SK-N-SH (cell line): ENCODE data around the gene LNX2. TPM values are rescaled to one million over a fixed set of nuclear protein-coding genes. Genes with fewer than 3 reads are reported as not detected.
A peak's percentile ranks its signal among the peaks of the same experiment; 100 is the strongest.

Source experiments
- CTCF ChIA-PET: fragments of 300-600, 350-600 bp; formaldehyde crosslinking; extraction: SDS; loops from one replicate; lab custom pipeline; 2021; lab: Yijun Ruan, JAX
- POLR2A ChIA-PET: fragments of 350-600 bp; sonication (Branson Sonifier 250); formaldehyde crosslinking; extraction: SDS; loops from one replicate; lab custom pipeline; 2020; ENCODE audit warnings: antibody characterized with exemption, inconsistent platforms; lab: Yijun Ruan, JAX
- DNase-seq: peaks from one replicate; pipeline ENCODE4 v3.0.0; 2012
- H2AFZ ChIP-seq: fragments of 200-600 bp; sonication (generic); 2 replicates; pipeline ENCODE4 v1.8.1; 2016; ENCODE audit warnings: antibody characterized with exemption, mild to moderate bottlenecking, low read depth
- H3F3A ChIP-seq: fragments of 200-600 bp; sonication (generic); replicated peaks from 2 replicates; pipeline ENCODE3; 2016; ENCODE audit warnings: antibody characterized with exemption, mild to moderate bottlenecking; ENCODE audit not compliant: insufficient read depth
- H3K27ac ChIP-seq, 2 experiments: fragments of 200-500 bp in 1 of 2; fragments of 200-600 bp in 1 of 2; sonication (Bioruptor generic) in 1 of 2; sonication (generic), shearing (Covaris generic) in 1 of 2; 2 replicates each; pipeline versions ENCODE4 v1.5.1 to v1.6.1; 2014 to 2016; ENCODE audit warnings: low read depth in 2 of 2, inconsistent platforms in 1 of 2, low read length in 1 of 2, mild to moderate bottlenecking in 1 of 2, mixed read lengths in 1 of 2
- H3K27me3 ChIP-seq: fragments of 200-600 bp; sonication (generic), shearing (Covaris generic); 2 replicates; pipeline ENCODE4 v1.6.1; 2016; ENCODE audit warnings: mixed run types; ENCODE audit not compliant: insufficient read depth
- H3K36me3 ChIP-seq, 2 experiments: fragments of 200-500 bp in 1 of 2; fragments of 200-600 bp in 1 of 2; sonication (Bioruptor generic) in 1 of 2; sonication (generic) in 1 of 2; replicated peaks in 1 of 2; 2 replicates each; pipeline versions ENCODE3 to v1.5.1; 2014 to 2016; ENCODE audit warnings: low read length in 1 of 2, mild to moderate bottlenecking in 1 of 2; ENCODE audit not compliant: insufficient read depth in 2 of 2, control insufficient read depth in 1 of 2
- H3K4me1 ChIP-seq, 2 experiments: fragments of 200-500 bp in 1 of 2; fragments of 200-600 bp in 1 of 2; sonication (Bioruptor generic) in 1 of 2; sonication (generic), shearing (Covaris generic) in 1 of 2; 2 replicates each; pipeline versions ENCODE4 v1.5.1 to v1.6.1; 2014 to 2016; ENCODE audit warnings: low read depth in 1 of 2, low read length in 1 of 2, mixed run types in 1 of 2; ENCODE audit not compliant: insufficient read depth in 2 of 2, control insufficient read depth in 1 of 2
- H3K4me2 ChIP-seq: fragments of 200-600 bp; sonication (generic), shearing (Covaris generic); 2 replicates; pipeline ENCODE4 v1.6.1; 2017; ENCODE audit warnings: mixed run types
- H3K4me3 ChIP-seq, 2 experiments: fragments of 200-500 bp in 1 of 2; fragments of 200-600 bp in 1 of 2; sonication (Bioruptor generic) in 1 of 2; sonication (generic), shearing (Covaris generic) in 1 of 2; 2 replicates each; pipeline versions ENCODE4 v1.5.1 to v1.8.1; 2014 to 2016; ENCODE audit warnings: low read depth in 2 of 2, inconsistent platforms in 1 of 2, low read length in 1 of 2, mild to moderate bottlenecking in 1 of 2, mixed read lengths in 1 of 2, moderate library complexity in 1 of 2
- H3K79me2 ChIP-seq: fragments of 200-600 bp; sonication (generic); 2 replicates; pipeline ENCODE4 v1.8.1; 2017; ENCODE audit warnings: mild to moderate bottlenecking; ENCODE audit not compliant: insufficient read depth
- H3K9ac ChIP-seq: fragments of 200-600 bp; sonication (generic); 2 replicates; pipeline ENCODE4 v1.6.1; 2017; ENCODE audit warnings: mixed run types
- H3K9me2 ChIP-seq: fragments of 200-600 bp; sonication (generic); 2 replicates; pipeline ENCODE4 v1.6.1; 2017; ENCODE audit warnings: mixed run types
- H3K9me3 ChIP-seq: fragments of 200-600 bp; sonication (generic); 2 replicates; pipeline ENCODE4 v1.6.1; 2017; ENCODE audit warnings: mixed run types, mild to moderate bottlenecking, moderate library complexity
- H4K20me1 ChIP-seq: fragments of 200-600 bp; sonication (generic); 2 replicates; pipeline ENCODE4 v1.6.1; 2017; ENCODE audit warnings: mild to moderate bottlenecking, mixed run types; ENCODE audit not compliant: insufficient read depth
- CTCF ChIP-seq: fragments of 200-600 bp; sonication (generic); IDR thresholded peaks from 2 replicates; pipeline ENCODE4 v1.6.1; 2017; ENCODE audit warnings: antibody characterized with exemption, mild to moderate bottlenecking, moderate library complexity
- EP300 ChIP-seq, 2 experiments: IDR thresholded peaks; 2 replicates each; pipeline versions ENCODE4 v1.4.0 to v1.6.1; 2012; ENCODE audit warnings: borderline replicate concordance in 1 of 2, low read depth in 1 of 2, low read length in 1 of 2
- FOXJ3 ChIP-seq: sonication (generic); formaldehyde crosslinking; IDR thresholded peaks from 2 replicates; pipeline ENCODE4 v1.5.1; 2020; ENCODE audit warnings: mild to moderate bottlenecking, missing genetic modification reagents
- IRF3 ChIP-seq: fragments of 150-350 bp; IDR thresholded peaks from 2 replicates; pipeline ENCODE4 v1.6.1; 2016; ENCODE audit warnings: mild to moderate bottlenecking, low read depth, low read length
- JUND ChIP-seq: IDR thresholded peaks from 2 replicates; pipeline ENCODE4 v1.4.0; 2012
- MAX ChIP-seq: IDR thresholded peaks from 2 replicates; pipeline ENCODE4 v1.4.0; 2012; ENCODE audit warnings: low read depth
- MEF2A ChIP-seq: IDR thresholded peaks from 2 replicates; pipeline ENCODE4 v1.4.0; 2012; ENCODE audit warnings: low read depth, borderline replicate concordance
- RAD21 ChIP-seq: IDR thresholded peaks from 2 replicates; pipeline ENCODE4 v1.6.1; 2012; ENCODE audit warnings: mild to moderate bottlenecking, low read length
- REST ChIP-seq: IDR thresholded peaks from 2 replicates; pipeline ENCODE4 v1.6.1; 2012; ENCODE audit warnings: mild to moderate bottlenecking, low read depth, low read length, moderate library complexity
- RXRA ChIP-seq: IDR thresholded peaks from 2 replicates; pipeline ENCODE4 v1.4.0; 2012; ENCODE audit warnings: low read depth, mild to moderate bottlenecking, borderline replicate concordance
- SIN3A ChIP-seq: IDR thresholded peaks from 2 replicates; pipeline ENCODE4 v1.6.1; 2012; ENCODE audit warnings: low read depth, mild to moderate bottlenecking, low read length, moderate library complexity, borderline replicate concordance
- SMC3 ChIP-seq: IDR thresholded peaks from 2 replicates; pipeline ENCODE4 v1.6.1; 2012; ENCODE audit warnings: low read depth, low read length, improper control_type of control experiment
- TEAD4 ChIP-seq: IDR thresholded peaks from 2 replicates; pipeline ENCODE4 v1.4.0; 2012; ENCODE audit warnings: mild to moderate bottlenecking, borderline replicate concordance; ENCODE audit not compliant: insufficient read depth
- USF2 ChIP-seq: fragments of 150-350 bp; IDR thresholded peaks from 2 replicates; pipeline ENCODE4 v1.6.1; 2017; ENCODE audit warnings: antibody characterized with exemption, low read length, low read depth, borderline replicate concordance
- WGBS: methylation state at CpG from one replicate; pipeline ENCODE4 v1.1.6; 2017; ENCODE audit warnings: low lambda C conversion rate; 5-methylcytosine and 5-hydroxymethylcytosine counted together
- polyA plus RNA-seq, 3 experiments: library from polyadenylated mRNA; depleted of rRNA; stranded (reverse); fragments of >200 nt; gene quantifications; 2 replicates each; pipeline ENCODE4 v1.2.3, GENCODE V29; 2012

The LNX2 gene
- polyA plus RNA-seq, 1 of the 3 experiments (the other 2 are of a cell fraction): 3.7 TPM

- no peak for TF ChIP-seq REST
- TF ChIP-seq JUND: no peak
- TF ChIP-seq IRF3: no peak
- TF ChIP-seq USF2: no peak
Observed at GRCh38 chr13:27504128-27504867, 116.0 kb downstream of the LNX2 start (continued).

- 6% methylated on average over 13 of the region's 13 CpGs for WGBS
- no peak for TF ChIP-seq TEAD4
- TF ChIP-seq SMC3: no peak
- no peak for TF ChIP-seq FOXJ3 (CRISPR knock-in tag)
- TF ChIP-seq MAX: no peak
- TF ChIP-seq REST: no peak
- no peak for TF ChIP-seq RXRA
- TF ChIP-seq EP300 (IDR thresholded peaks at IDR 0.05; ENCODE audit: borderline replicate concordance in 1 of 2, low read depth in 1 of 2, low read length in 1 of 2): no peak
- no peak for TF ChIP-seq RAD21
- no peak for TF ChIP-seq SIN3A
- TF ChIP-seq MEF2A: no peak
- TF ChIP-seq CTCF: no peak
- TF ChIP-seq USF2: no peak
Observed at GRCh38 chr13:27500806-27501534, 119.4 kb downstream of the LNX2 start.

More at GRCh38 chr13:27500806-27501534, 119.4 kb downstream of the LNX2 start:
- H3K9ac ChIP-seq: no peak overlapping the region
- no peak overlapping the region for H3K4me2 ChIP-seq
- H3K27ac ChIP-seq: no peak overlapping the region
- ChIA-PET CTCF (interaction anchor here (1.6 kb wide), 1 partner anchor 32 kb away, joined by 4 read pairs; no protein-coding TSS in a partner anchor), POLR2A (no interaction called here)
- H3K9me3 ChIP-seq: no peaks in the 10 kb centered on the region
- H2AFZ ChIP-seq: no peak overlapping the region
- H3K27me3 ChIP-seq: peaks cover 33% of the 10 kb centered on the region; the same call in 1 of the 2 replicates
- H3F3A ChIP-seq: no peaks in the 10 kb centered on the region
- H3K4me3 ChIP-seq: peak overlapping the region in 1 of 2 experiments; percentile 12; a peak in 1 of 4 replicates
- no peaks in the 10 kb centered on the region for H3K79me2 ChIP-seq
- H3K9me2 ChIP-seq: no peaks in the 10 kb centered on the region
- H4K20me1 ChIP-seq: no peaks in the 10 kb centered on the region
- no peaks in the 10 kb centered on the region for H3K36me3 ChIP-seq
- no peak for DNase-seq
- no peaks in the 10 kb centered on the region; a peak in 1 of 4 replicates for H3K4me1 ChIP-seq
